Effector CD4-positive, alpha-beta T cell (primary cell): ENCODE data around the gene TUFT1.

Experiments
- DNase-seq: peaks from one replicate; pipeline ENCODE4 v3.0.0-alpha.2; 2020

The TUFT1 gene

DNA sequence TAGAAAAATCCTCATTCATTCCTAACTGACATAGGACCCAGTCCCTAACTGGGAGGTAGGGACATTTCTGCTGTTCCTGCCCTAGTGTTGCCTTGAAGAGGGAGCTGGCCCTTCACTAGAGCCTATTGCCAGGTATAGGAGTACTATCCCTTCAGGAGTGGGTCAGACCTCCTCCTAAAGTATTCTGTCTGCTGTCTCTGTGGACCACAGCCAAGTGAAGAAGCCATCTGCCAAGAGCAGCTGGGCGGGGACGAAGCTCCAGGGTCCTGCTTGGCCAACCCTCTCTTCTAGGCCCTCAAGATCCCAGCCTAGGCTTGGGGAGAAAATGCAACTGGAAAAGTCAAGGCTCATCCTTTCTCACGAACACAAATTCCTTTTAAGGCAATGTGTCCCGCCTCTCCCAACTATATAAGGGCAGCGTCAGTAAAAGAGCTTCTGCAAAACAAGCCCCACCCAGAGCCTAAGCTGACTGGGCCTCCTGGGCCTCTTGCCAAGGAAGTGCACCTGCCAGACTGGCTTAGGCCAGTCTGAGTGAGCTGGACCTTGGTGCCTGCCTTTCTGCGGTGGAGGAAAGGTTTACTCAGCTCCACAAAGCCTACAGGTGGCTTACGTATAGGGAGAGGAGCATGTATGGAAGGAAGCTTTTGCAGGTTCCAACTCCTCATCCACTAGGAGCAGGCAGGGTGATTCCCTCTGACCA lies 638 bp upstream of the TUFT1 start:
- no peak for DNase-seq

DNA sequence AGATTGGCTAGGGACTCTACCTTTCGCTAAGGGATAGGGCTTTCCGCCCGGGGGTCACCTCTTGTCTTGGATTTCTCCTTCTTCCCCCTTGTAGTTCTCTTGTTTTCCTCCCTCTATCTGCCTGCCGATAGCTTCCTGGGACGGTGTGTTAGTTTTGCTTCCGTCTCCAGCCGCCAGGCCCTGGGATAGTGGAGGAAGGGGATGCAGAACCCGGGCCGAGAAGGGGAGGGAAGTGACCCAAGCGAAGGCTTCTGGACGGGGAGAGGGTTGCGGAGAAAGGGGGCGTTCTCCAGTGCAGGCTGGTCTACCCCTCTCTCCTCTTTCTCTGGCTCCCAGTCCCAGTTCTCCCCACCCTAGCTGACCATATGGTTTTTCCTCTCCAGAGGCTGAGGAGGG lies 871 bp downstream of the TUFT1 start:
- no peak for DNase-seq

DNA sequence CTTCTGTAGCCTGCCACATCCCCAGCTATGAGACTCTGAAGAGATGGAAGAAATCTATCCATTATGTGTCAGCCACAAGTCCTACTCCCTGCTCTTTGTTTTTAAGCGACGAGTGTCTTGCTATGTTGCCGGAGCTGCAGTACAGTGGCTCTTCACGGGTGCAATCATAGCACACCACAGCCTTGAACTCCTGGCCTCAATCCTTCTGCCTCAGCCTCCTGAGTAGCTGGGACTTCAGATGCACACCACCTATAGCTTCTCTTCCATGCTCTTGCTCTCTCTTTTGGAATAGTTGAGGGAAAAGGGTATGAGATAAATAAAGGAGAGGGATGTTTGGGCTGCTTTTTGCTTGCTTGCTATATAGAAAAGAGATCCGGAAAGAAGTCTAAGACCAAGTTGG lies 1.6 kb downstream of the TUFT1 start:
- DNase-seq = no peak

DNA sequence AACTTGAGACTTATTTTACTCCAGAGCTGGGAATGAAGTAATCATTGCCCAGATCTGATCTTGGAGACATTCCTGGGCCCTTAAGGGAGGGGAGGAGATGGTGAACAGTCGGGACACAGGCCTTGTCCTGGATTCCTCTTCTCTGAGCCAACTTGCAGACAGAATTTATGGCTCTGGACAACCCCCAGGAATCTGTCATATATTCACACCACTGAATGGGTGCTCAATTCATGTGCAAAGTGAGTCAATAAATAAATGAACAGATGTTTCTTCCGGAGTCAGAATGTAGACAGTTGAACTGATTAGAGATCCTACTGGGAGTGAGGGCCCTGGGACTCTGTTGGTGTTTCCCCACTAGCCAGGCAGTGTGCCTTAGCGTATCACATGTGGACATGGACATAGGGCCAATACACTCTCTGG lies 2.6 kb downstream of the TUFT1 start:
- DNase-seq = no peak

DNA sequence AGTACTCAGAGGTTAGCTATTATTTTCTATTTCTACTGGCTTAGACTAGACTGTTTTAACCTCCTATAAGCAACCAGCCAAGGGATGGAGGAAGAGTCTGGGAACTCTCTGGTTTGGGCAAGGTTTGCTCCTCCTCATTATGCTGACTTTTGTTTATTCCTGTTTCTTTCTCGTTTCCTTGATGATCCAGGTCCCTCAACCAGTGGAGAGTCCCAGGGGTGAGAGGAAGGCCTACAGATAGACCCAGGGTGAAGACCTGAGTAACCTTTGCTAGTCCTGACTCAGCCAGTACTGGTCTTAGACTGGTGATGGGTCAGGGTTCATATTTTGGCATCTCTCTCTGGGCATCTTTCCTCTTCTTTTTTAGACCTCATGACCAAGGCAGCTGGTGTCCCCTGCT lies 5.4 kb downstream of the TUFT1 start:
- no peak for DNase-seq

DNA sequence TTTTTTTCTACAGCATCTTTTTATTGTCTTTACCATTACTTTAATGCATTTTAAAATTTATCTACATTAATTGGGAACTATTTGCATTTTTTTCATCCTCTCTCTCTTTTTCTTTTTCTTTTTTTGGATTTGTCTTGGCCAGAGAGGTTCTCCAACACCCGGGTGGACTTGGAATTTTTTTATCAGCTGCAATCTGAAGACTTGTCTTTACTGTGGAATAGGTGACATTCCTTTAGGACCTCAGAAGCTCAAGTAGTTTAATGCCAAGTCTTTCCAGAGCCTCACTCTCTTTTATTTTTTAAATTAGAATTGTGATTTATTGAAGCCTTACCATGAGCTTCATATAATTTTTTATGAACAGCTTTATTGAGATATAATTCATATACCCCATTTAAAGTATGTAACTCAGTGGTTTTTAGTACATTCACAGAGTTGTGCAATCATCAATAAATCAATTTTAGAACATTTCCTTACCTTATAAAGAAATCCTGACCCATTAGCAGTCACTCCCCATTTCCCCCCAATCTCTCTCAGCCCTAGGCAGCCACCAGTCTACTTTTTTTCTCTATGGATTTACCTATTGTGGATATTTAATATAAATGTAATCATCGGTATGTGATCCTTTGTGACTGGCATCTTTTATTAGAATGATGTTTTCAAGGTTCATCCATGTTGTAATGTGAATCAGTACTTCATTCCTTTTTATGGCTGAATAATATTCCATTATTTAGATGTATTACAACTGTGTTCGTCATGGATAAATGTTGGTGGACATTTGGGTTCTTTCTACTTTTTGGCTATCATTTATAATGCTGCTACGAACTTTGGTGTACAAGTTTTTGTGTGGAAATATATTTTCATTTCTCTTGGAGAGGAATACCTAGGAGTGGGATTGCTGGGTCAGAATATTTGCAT lies 6.2 kb downstream of the TUFT1 start:
- no peak for DNase-seq

DNA sequence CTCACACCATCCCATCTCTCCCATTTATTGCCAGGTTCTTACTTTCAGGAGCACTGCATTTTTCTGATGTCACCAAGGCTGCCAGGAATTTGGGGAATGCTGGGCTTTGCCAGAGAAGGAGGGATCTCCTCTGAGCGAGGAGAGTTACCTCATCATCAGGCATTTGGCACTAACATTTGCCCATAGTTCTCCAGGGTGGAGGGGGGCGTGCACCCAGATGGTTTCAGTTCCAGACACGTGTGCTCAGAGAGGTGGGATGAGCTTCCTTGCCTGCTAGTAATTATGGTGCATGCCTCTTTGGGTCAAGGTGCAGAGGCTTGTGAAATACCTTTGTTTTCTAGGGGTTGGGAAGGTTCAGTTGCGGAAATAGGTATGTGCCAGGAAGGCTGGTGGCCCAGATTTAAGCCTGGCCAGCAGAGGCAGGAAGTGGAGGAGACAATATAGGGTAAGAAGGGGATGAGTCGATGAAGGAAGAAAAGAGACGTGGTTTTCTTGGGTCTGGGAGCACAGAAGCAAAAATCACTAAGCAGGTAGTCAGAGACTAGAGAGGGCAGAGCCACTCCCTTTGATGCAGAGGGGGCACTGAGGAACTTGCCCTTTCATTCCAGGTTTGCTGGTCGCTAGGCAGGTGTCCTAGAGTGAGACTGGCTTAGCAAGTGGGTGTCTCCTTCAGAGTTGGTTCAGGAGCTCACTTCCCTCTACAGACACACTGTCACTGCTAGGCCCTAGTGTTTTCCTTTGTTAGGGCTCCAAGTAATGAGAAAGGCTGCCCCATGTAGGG lies 7.2 kb downstream of the TUFT1 start:
- no peak for DNase-seq

DNA sequence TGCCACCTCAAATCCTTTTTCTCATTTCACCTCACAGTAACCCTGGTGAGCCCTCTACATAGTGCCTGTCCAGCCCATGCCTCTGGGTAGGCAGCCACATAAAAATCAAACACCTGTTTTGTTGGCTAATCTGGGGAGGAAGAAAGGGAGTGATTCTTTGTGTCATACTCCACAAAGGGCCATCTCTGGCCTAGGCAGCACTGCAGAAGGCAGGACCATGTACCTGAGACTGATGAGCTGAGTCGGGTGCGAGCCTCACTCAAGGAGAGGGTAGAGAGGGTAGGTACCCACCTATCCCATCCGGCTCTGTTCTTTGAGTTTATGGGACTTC lies 7.8 kb downstream of the TUFT1 start:
- DNase-seq = no peak

DNA sequence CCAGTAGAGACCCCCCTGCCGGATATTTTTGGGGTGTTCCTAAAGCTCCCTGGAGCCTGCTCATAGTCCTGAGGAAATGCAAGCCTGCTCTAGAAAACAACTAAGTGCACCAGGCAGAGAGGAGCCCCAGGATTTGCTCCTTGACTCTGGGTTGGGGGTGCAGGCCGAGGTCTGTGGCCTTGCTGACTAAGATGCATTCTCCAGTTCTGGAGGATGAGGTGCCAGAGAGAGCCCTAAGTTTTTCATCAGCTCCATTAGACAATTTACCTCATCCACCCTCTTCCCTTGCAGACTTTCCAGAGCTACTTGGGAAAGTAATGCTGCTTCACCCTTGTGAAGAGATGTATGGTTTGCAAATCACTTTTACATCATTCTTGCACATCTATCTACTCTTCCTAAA lies 9.1 kb downstream of the TUFT1 start:
- DNase-seq = no peak

DNA sequence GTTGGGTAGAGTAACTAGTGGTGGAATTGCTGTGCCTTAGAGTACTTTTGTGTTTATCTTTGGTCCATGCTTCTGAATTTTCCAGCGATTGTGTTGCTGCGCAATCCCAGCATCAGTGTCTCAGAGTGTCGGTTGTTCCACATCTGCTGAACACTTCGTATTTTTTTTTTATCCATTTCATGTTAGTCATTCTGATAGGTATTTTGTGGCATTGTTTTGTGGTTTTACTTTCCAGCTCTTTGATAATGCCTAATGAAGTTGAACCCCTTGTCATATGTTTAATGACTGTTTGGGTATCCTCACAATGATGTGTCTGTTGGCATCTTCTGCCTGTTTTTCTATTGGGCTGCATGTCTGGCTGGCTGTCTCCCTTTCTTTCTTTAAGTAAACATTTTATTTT lies 13.6 kb downstream of the TUFT1 start:
- no peak for DNase-seq

DNA sequence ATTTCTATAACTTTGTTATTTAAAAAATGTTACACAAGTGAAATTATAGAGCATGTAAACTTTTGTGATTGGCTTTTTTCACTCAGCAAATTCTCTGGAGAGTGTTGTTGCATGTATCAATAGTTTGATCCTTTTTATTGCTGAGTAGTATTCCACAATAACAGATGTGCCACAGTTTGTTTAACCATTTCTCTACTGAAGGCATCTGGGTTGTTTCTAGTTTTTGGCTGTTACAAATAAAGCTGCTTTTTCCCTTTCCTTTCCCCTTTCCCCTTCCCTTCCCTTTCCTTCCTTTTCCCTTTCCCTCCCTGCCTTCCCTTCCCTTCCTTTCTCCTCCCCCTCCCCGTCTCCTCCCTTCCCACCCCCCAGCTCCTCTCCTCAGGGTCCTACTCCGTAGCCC lies 15.9 kb downstream of the TUFT1 start:
- DNase-seq = no peak

DNA sequence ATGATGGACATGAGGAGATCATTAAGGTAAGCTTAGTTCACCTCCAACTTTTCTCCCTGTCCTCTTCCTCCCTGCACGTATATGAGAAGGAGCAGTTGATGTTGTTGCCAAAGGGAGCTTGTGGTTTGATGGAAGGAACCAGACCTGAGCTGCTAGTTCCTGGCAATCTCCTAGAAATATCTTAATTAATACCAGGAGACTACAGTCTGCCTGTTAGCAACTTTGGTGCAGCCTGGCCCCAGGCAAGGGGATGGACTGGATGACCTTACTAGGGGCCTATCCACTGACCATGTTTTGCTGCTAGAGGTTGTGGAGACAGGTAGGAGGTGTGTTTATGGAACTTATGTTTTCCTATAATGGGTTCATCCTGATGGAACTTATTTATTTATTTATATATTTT lies 22.6 kb downstream of the TUFT1 start:
- no peak for DNase-seq

DNA sequence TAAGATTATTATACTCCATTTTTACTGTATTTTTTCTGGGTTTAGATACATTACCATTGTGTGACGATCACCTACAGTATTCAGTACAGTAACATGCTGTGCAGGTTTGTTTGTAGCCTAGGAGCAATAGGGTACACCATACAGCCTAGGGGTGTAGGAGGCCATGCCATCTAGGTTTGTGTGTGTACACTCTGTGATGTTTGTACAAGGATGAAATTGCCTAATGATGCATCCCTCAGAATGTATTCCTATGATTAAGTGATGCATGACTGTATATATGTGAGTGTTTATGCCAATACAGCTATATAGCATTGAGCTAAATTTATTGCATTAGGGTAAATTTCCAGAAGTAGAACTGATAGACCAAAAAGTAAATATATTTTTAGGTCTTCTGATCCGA lies 23.3 kb downstream of the TUFT1 start:
- no peak for DNase-seq

DNA sequence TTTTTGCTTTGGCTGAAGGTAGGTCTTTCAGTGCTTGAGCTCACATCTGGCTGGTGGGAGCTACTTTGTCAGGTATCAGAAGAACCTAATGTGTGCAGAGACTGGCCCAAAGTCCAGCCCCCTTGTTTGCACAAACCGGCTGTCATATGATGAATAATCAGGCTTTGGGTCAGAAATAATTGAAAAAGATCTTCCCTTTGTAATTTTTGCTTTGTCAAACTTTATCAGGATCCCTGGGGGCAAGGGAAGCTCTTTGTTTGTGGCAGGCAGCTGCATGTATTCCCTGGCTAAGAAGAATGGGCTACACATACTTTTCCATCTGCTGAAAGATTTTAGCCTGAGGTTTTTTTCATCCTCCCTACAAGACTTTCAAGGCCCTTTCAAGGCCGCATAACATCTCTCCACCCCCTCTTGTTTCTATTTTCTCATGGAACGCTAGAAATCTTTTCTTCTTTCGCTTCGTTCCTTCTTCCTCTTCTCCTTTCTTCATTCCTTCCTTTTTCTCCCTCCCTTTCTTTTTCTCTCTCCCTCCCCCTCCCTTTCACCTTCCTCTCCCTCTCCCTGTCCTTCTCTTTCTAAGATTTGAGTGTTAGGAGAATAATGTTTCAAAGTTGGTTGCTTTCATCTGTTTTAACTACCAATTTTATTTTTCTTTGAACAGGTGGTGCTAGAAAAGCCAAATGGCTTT lies 25.5 kb downstream of the TUFT1 start:
- no peak for DNase-seq

DNA sequence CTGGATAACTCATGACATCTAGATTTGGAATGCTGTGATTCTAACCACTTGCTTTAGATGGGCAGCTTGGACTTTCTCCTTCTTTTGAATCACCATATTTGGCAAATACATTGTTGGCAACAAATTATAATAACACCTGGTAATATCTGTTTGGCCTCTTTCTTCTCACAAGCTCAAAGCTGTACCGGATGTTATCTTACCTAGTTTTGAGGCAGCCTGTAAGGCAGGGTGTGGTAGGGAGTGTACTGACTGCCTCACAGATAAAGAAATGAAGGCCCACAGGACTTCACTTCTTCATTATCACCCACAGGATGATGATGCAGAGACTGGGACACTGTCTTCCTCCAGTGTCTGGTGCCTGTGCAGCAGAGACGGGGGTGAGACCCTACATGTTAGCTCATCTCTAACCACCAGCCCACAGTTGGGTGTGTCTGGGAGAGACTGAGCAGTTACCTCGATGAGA lies 28.5 kb downstream of the TUFT1 start:
- no peak for DNase-seq

DNA sequence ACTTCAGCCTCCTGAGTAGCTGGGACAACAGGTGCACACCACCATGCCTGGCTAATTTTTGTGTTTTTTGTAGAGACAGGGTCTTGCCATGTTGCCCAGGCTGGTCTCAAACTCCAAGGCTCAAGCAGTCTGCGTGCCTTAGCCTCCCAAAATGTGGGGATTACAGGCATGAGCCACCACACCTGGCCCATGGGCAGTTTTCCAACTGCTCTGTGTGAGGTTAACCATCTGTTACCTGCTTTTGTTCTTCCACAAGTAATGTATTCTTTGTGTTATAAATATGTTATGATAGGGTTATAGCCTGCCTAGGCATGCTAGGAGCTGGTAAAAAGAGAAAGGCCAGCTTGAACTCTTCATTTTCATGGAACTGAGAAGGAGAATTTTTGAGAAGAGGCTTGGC lies 30.7 kb downstream of the TUFT1 start:
- no peak for DNase-seq

DNA sequence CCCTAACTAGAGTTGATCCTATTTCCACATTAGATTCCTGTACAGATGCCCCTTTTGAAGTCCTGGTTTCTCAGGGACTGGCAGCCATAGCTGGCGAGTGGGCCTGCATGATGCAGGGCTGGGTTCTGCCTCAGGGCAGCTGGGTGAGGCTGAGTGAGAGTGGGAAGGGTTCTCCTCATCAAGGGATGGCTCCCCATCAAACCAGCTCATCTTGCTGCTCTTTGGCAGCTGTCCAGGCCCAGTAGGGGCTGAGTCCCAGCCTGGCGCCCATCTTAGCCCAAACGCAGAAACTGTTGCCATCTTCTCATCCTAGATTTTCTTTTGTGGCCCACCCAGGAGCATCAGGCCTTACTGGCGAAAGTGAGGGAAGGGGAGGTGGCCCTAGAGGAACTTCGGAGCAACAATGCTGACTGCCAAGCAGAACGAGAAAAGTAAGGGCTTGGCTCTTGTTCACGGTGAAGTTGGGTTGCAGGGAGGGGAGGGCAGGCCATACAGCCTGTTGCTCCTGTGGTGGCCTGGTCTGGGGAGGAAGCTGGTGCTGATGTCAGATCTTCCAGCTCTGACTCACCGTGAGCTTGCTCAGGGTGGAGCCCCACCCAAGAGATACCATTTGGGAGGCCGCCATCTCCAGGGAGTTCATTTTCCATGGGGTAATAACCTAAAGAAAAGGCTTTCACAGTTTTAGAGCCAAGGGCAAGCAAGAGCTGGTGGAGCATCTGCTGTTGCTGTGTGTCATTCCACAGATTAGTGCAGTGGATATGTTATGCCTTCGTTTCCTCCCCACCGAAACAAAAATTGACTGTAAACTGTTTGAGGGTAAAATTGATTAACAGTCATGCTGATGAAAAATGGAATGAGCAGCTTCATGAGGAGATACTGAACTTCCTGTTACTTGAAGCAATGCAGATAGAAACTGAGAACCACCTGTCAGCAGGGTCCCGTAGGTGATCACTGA lies 34.7 kb downstream of the TUFT1 start:
- no peak for DNase-seq

DNA sequence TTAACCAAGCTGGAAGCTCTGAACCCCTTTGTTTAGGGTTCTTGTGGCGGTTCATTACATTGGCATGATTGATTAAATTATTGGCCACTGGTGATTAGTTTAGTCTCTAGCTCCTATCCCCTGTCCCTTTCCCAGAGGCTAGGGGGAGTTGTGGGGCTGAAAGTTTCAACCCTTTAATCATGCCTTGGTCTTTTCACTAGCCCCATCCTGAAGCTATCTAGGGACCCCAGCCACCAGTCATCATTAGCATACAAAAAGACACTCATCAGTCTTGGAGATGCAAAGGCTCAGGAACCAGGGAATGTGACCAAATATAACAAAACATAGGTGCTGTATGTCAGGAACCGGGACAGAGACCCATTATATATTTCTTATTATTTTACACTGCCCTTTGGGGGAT lies 37.1 kb downstream of the TUFT1 start:
- no peak for DNase-seq

DNA sequence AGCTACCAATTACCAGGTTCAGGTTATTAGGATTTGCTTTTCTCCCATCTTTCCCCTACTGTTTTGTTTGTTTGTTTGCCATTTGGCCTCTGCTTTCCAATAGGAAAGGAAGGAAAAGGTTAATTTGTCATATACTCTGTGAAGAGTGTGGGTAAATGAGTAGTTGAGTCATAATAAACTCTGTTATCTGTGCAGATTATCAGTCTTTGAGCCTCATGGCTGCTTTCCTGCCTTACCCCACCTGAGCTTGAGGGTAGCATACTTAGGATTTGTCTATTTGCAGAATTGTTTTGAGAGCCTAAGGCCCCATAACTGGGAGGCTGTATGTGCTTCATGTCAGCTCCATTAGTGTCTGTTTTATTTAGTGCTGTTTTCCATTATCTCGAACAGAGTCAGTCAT lies 38.8 kb downstream of the TUFT1 start:
- DNase-seq = no peak

DNA sequence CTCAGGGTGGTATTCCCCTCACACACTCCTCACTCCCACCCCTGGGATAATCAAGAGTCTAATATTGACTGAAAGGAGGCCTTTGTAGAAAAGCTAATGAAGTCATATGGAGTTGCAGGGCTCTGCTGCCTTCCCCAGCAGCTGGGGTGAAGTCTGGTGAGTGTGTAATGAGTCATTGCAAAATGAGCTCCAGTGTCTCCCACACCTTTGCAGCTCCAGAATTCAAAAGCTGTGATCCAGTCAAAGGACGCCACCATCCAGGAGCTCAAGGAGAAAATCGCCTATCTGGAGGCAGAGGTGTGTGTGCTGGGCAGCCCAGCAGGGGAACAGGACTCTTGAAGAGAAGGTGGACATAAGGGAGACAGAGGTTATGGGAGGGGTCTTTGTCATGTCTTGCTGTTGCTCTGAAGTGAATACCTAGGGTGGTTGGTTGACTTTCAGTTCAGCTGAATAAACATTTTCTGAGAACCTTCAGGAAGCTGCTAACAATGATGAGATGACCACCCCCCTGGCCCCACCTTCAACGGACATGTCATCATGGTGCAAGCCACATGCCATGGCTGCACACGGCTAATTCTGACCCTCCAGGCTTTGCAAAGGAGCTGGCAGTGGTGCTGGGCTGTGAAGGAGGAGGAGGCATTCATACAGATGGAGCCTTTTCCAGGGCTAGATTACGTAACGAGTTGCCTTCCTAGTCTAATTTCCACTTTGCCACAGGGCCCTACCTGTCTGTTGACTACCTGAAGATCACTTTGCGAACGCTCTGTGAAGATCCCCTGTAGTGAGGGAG lies 39.5 kb downstream of the TUFT1 start:
- DNase-seq = no peak

DNA sequence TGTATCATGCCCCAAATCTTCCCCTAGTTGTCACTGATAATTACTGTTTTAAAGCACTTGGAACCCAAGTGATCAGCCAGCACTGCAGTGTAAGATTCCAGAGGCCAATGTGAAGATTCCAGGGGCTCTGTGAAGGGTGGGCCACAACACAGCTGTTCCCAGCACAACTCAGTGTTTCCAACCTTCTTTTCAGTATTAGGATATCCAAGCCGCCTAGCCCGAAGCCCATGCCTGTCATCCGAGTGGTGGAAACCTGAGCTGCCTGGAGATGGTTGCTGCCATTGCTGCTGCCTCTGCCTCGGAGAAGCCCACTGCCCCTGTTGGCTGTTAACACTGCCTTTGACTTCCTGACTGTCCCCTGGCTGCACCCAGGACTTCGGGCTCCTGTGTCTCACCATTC lies 41.3 kb downstream of the TUFT1 start:
- no peak for DNase-seq
